Activated CD4-positive, alpha-beta T cell treated with anti-CD3 and anti-CD28 coated beads for 36 hours (primary cell): ENCODE results near the gene FBXO10. TPM values are rescaled to one million over a fixed set of nuclear protein-coding genes. Genes with fewer than 3 reads are reported as not detected.
"Not testable (repeated sequence)": the region's sequence is repeated elsewhere in the genome, so short reads cannot be mapped to it uniquely, and the experiment has no call there.

Source experiments
- ATAC-seq: fragments of 200-7000 bp; cut with Tn5 transposase; one replicate; pipeline ENCODE4 v1.10.0; 2021; ENCODE audit warnings: mild to moderate bottlenecking, moderate library complexity
- CTCF ChIA-PET: fragments of 350-600 bp; sonication (Branson Sonifier 250); formaldehyde crosslinking; loops from one replicate; lab custom pipeline; 2021; ENCODE audit warnings: antibody characterized with exemption; lab: Charles Lee
- POLR2A ChIA-PET: fragments of 350-600 bp; sonication (Branson Sonifier 250); formaldehyde crosslinking; loops from one replicate; lab custom pipeline; 2021; ENCODE audit warnings: antibody characterized with exemption, inconsistent platforms; lab: Charles Lee
- DNase-seq: peaks from one replicate; pipeline ENCODE4 v3.0.0-alpha.2; 2020
- H3K27ac Mint-ChIP-seq: one replicate; pipeline ENCODE4 v1.8.0; 2021; ENCODE audit warnings: mixed read lengths
- H3K27me3 Mint-ChIP-seq: one replicate; pipeline ENCODE4 v1.8.0; 2021; ENCODE audit warnings: mixed read lengths
- H3K36me3 Mint-ChIP-seq: one replicate; pipeline ENCODE4 v1.8.0; 2021; ENCODE audit warnings: low read depth, mixed read lengths
- H3K4me1 Mint-ChIP-seq: one replicate; pipeline ENCODE4 v1.8.0; 2021; ENCODE audit warnings: mixed read lengths
- H3K4me3 Mint-ChIP-seq: one replicate; pipeline ENCODE4 v1.8.0; 2021; ENCODE audit warnings: mild to moderate bottlenecking, moderate library complexity, mixed read lengths
- H3K9me3 Mint-ChIP-seq: one replicate; pipeline ENCODE4 v1.8.0; 2021; ENCODE audit warnings: low read depth, mixed read lengths
- intact Hi-C, 2 experiments: fragments of 100-400 bp; cut with DNase I in 1 of 2; cut with micrococcal nuclease in 1 of 2; formaldehyde crosslinking; loops; one replicate each; pipeline versions ENCODE4 v1.14.2 to v1.15.1; 2022 to 2024; cut with DNase I, micrococcal nuclease
- total RNA-seq, 2 experiments: library from RNA; stranded (reverse); gene quantifications; one replicate each; pipeline ENCODE4 v1.2.3, GENCODE V29; 2021

Gene FBXO10
- total RNA-seq, 2 experiments from 2014 or later = 2.6 TPM

DNA sequence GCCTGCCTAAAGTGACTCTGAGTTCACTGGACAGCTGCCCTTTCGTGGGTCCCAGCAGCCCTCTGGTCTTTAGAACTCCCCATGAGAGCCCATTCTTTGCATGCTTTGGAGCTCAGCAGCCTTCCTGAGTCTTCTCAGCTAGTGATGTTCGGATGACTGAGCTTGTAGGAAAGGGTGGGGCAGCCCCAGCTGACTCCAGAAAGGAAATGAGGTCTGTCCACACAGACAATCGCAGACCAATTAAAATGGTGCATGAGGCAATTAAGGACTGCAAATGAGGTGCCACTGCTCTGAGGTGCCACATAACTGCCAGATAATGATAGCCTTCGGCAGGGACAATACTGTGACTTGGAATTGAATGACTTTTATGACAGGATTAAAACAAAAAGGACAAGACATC is 41.7 kb upstream of the FBXO10 start:
- intact Hi-C loops = no loop called here
- POLR2A ChIA-PET = no interaction called here
- H3K27ac Mint-ChIP-seq = no peak overlapping the region

DNA sequence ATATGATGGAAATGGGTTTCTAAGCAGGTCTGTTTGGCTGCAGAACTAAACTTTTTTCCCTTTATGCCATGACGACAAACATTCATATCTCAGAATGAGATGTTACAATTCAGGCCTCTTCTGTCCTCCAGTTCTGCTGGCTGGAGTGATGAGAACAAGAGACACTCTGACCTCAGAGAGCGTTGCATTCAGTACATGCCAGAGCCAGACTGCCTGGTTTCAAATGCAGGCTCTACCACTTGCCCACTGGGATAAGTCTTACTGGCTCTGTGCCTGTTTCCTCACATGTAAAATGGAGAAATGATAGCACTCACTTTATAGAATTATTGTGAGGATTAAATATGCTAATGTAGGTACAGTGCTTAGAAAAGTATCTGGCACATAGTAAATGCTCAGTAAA is 41.0 kb upstream of the FBXO10 start:
- CTCF ChIA-PET = no interaction called here
- POLR2A ChIA-PET = no interaction called here
- peaks cover 5% of the 10 kb centered on the region for H3K27me3 Mint-ChIP-seq
- H3K4me3 Mint-ChIP-seq = no peak overlapping the region
- no peaks in the 10 kb centered on the region for H3K9me3 Mint-ChIP-seq
- intact Hi-C loops = no loop called here
- no peaks in the 10 kb centered on the region for H3K4me1 Mint-ChIP-seq
- DNase-seq (no peak), ATAC-seq (no peak)
- H3K36me3 Mint-ChIP-seq = no peaks in the 10 kb centered on the region
- H3K27ac Mint-ChIP-seq = no peak overlapping the region

More for the DNA sequence above, 41.7 kb upstream of the FBXO10 start:
- CTCF ChIA-PET = no interaction called here
- DNase-seq (no peak), ATAC-seq (no peak)
- no peaks in the 10 kb centered on the region for H3K4me1 Mint-ChIP-seq
- no peaks in the 10 kb centered on the region for H3K36me3 Mint-ChIP-seq
- no peak overlapping the region for H3K4me3 Mint-ChIP-seq
- H3K27me3 Mint-ChIP-seq = peaks cover 5% of the 10 kb centered on the region
- H3K9me3 Mint-ChIP-seq = no peaks in the 10 kb centered on the region

DNA sequence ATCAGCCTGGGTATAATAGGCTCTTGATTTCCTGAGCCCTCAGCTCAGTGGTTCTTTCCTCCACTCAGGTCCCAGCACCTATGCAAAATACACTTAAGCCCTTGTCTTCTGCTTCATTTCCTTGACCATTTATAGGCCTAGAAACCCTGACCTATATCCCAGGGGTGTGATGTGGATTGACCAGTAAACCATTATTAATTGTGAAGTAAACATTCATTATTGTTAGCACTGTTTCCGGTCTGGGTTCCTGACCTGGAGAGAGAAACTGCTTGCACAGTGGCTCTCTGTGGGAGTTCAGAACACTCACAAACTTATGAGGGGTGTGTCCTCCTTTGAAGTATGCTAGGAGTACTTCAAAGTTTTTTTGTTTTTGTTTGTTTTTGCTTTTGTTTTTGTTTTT is 35.8 kb upstream of the FBXO10 start:
- intact Hi-C loops = no loop called here
- no peaks in the 10 kb centered on the region for H3K36me3 Mint-ChIP-seq
- ChIA-PET POLR2A (no interaction called here), CTCF (no interaction called here)
- DNase-seq (no peak), ATAC-seq (no peak)
- H3K4me3 Mint-ChIP-seq = no peak overlapping the region
- H3K4me1 Mint-ChIP-seq = no peaks in the 10 kb centered on the region
- H3K9me3 Mint-ChIP-seq = no peaks in the 10 kb centered on the region
- peaks cover 13% of the 10 kb centered on the region for H3K27me3 Mint-ChIP-seq
- no peak overlapping the region for H3K27ac Mint-ChIP-seq

DNA sequence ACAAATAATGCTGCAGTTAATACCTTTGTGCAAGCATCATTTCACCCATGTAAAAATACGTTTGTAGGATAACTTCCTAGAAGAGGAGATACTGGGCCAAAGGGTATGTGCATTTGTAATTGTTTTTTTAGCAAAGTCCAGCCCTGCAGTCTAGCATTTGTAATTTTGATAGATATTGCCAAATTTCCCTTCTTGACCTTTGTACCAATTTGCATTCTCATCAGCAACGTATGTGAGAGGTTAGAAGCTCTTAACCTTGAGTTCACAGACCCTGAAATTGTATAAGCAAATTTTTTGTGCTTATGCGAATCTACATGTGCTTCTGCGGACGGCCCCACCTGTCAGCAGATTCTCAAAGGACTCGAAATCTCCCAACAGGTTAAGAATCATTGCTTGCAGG is 34.8 kb upstream of the FBXO10 start:
- ChIA-PET POLR2A (no interaction called here), CTCF (no interaction called here)
- no peak for ATAC-seq
- intact Hi-C loops = no loop called here
- Mint-ChIP-seq H3K9me3 (no peaks in the 10 kb centered on the region), H3K27me3 (peaks cover 16% of the 10 kb centered on the region), H3K27ac (no peak overlapping the region), H3K4me1 (no peaks in the 10 kb centered on the region), H3K4me3 (no peak overlapping the region), H3K36me3 (no peaks in the 10 kb centered on the region)
- DNase-seq = no peak

DNA sequence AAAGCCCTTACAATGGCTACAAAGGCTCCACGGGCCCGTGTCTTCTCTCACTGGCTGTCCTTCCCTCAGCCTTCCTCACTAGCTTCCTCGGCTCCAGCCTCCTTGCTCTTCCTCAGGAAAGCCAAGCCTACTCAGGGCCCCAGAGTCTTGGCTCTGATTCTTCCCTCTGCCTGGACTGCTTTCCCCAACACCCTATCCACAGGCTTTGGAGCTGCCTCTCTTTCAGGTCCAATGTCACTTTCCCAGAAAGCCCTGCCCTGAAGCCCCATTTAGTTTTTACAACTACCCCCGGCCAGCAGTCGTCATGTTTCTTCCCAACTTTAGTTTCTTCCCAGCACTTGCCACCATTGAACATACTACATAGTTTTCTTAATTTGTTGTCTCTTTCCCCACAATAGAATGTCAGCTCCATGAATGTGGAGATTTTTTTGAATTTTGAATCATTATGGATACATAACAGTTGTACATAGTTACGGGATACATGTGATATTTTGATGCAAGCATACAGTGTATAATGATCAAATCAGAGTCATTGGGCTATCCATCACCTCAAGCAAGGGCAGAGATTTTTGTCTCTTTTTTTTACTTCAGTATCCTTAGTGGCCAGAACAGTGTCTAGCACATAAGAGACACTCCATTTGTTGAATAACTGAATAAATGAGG is 33.7 kb upstream of the FBXO10 start:
- Mint-ChIP-seq H3K36me3 (no peaks in the 10 kb centered on the region), H3K27ac (no peak overlapping the region), H3K4me3 (no peak overlapping the region), H3K27me3 (peaks cover 18% of the 10 kb centered on the region), H3K4me1 (no peaks in the 10 kb centered on the region), H3K9me3 (no peaks in the 10 kb centered on the region)
- POLR2A ChIA-PET = no interaction called here
- intact Hi-C loops = no loop called here
- ATAC-seq (no peak), DNase-seq (no peak)
- CTCF ChIA-PET = no interaction called here

DNA sequence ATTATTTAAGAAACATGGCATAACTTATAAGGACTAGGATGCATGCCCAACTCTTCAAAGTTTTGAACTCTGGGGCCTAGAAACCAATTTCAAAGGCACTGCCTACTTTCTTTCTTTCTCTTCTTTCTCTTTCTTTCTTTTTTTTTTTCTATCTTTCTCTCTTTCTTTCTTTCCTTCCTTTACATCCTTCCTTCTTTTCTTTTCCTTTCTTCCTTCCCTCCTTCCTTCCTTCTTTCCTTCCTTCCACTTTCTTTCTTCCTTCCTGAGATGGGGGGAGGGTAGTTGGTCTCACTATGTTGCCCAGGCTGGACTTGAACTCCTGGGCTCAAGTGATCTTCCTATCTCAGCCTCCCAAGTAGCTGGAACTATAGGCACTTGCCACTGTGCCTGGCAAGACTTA is 32.1 kb upstream of the FBXO10 start:
- no peak for DNase-seq
- ChIA-PET POLR2A (no interaction called here), CTCF (interaction anchor here (1.5 to 1.6 kb wide), 2 partner anchors 13 to 16 kb away, joined by 4 to 5 read pairs; partner anchors contain the start of gene TOMM5)
- Mint-ChIP-seq H3K27me3 (peaks cover 19% of the 10 kb centered on the region), H3K36me3 (no peaks in the 10 kb centered on the region), H3K4me1 (no peaks in the 10 kb centered on the region), H3K4me3 (no peak overlapping the region), H3K27ac (no peak overlapping the region), H3K9me3 (no peaks in the 10 kb centered on the region)
- intact Hi-C loops = no loop called here
- ATAC-seq = no peak

DNA sequence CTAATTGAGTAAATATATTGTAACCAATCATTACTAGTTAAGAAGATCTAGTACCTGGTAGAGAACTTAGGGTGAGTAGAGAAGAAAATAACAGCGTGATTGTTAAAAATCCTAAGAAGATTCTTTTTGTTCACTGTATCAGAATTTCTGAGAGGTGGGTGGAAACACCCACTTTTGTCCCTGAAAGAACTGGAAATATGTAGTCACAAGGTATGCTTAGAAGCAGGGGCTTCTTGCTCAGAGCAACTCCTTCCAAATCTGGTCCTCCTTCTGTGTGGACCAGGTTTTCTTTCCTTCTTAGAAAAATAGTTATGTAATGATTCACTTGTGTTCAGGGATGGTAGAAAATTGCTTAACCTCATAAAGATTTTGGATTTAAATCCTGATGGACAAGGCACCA is 28.1 kb upstream of the FBXO10 start:
- H3K4me3 Mint-ChIP-seq = no peak overlapping the region
- H3K27me3 Mint-ChIP-seq = peaks cover 26% of the 10 kb centered on the region
- H3K36me3 Mint-ChIP-seq = no peaks in the 10 kb centered on the region
- intact Hi-C loops = no loop called here
- ChIA-PET CTCF (no interaction called here), POLR2A (no interaction called here)
- no peaks in the 10 kb centered on the region for H3K4me1 Mint-ChIP-seq
- no peak overlapping the region for H3K27ac Mint-ChIP-seq
- H3K9me3 Mint-ChIP-seq = no peaks in the 10 kb centered on the region
- DNase-seq (no peak), ATAC-seq (no peak)

DNA sequence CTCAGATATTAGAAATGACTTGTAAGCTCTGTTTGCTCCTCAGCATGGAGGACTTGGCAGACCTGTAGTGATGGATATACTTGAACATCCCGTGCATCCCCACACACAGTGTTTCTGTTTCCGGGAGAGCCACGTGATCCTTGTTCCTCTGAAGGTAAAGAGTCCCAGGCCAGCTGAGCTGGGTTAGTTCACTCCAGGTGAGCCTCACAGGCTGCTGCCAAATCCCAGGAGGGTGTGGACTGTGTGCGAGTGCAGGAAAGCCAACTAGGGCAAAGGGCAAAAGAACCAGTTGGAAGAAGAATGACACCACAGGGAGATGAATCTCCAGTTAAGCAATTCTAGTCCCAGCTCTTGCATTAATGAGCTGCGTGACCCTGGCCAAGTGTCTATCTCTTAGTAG is 26.6 kb upstream of the FBXO10 start:
- H3K36me3 Mint-ChIP-seq = no peaks in the 10 kb centered on the region
- H3K27ac Mint-ChIP-seq = no peak overlapping the region
- no peak for DNase-seq
- ATAC-seq = no peak
- no peaks in the 10 kb centered on the region for H3K9me3 Mint-ChIP-seq
- peaks cover 25% of the 10 kb centered on the region for H3K27me3 Mint-ChIP-seq
- ChIA-PET POLR2A (no interaction called here), CTCF (interaction anchor here (0.6 to 1.5 kb wide), 2 partner anchors 9 to 157 kb away, joined by 3 to 4 read pairs; no protein-coding TSS in a partner anchor)
- no peaks in the 10 kb centered on the region for H3K4me1 Mint-ChIP-seq
- no peak overlapping the region for H3K4me3 Mint-ChIP-seq
- intact Hi-C loops = no loop called here

DNA sequence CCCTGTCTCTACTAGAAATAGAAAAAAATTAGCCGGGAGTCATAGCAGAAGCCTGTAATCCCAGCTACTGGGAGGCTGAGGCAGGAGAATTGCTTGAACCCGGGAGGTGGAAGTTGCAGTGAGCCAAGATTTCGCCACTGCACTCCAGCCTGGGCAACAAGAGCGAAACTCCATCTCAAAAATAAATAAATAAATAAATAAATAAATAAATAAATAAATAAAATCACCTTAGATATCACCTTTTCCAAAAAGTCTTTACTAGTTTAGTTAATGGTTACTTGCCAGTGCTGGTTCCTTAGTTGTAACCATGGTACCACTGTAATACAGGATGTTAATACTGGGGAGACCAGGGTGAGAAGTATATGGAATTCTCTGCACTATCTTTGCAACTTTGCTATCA is 25.9 kb upstream of the FBXO10 start:
- peaks cover 23% of the 10 kb centered on the region for H3K27me3 Mint-ChIP-seq
- H3K27ac Mint-ChIP-seq, DNase-seq, intact Hi-C loops, ATAC-seq, H3K36me3 Mint-ChIP-seq, H3K4me3 Mint-ChIP-seq, H3K9me3 Mint-ChIP-seq, H3K4me1 Mint-ChIP-seq: not testable (repeated sequence)
- POLR2A ChIA-PET = interaction anchor here (1.0 kb wide), 1 partner anchor 10 kb away, joined by 3 read pairs; no protein-coding TSS in a partner anchor
- CTCF ChIA-PET = interaction anchor here (0.5 kb wide), 1 partner anchor 251 kb away, joined by 5 read pairs; no protein-coding TSS in a partner anchor

DNA sequence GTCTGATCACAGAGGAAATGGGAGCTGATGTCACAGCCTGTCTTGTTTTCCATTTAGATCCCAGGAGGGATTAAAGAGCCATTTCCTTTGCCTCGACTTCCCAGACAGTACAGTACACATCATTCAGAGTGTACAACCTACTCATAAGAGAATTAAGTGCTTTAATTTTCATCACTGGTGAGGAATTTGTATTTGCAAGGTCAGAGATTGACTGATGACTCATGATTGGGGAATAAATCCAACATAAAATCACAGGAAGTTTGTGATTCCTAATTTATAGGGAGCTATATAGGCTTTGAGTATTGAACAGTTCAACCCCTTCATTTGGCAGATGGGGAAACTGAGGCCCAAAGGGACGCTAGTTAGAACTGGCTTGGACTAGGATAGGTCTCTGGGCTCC is 20.3 kb upstream of the FBXO10 start:
- intact Hi-C loops = loop anchor here in 1 of 2 experiments (10.0 kb wide), 1 partner anchor 308 kb away; the partner anchor contains the start of gene SLC25A51
- peaks cover 11% of the 10 kb centered on the region for H3K4me1 Mint-ChIP-seq
- peaks cover 7% of the 10 kb centered on the region for H3K36me3 Mint-ChIP-seq
- H3K4me3 Mint-ChIP-seq = no peak overlapping the region
- ChIA-PET CTCF (interaction anchor here (0.7 to 5.1 kb wide), 3 partner anchors 21 to 274 kb away, joined by 3 to 26 read pairs (median 3); partner anchors contain the start of gene FBXO10), POLR2A (no interaction called here)
- ATAC-seq (no peak), DNase-seq (no peak)
- peaks cover 17% of the 10 kb centered on the region for H3K27me3 Mint-ChIP-seq
- H3K9me3 Mint-ChIP-seq = no peaks in the 10 kb centered on the region
- no peak overlapping the region for H3K27ac Mint-ChIP-seq

DNA sequence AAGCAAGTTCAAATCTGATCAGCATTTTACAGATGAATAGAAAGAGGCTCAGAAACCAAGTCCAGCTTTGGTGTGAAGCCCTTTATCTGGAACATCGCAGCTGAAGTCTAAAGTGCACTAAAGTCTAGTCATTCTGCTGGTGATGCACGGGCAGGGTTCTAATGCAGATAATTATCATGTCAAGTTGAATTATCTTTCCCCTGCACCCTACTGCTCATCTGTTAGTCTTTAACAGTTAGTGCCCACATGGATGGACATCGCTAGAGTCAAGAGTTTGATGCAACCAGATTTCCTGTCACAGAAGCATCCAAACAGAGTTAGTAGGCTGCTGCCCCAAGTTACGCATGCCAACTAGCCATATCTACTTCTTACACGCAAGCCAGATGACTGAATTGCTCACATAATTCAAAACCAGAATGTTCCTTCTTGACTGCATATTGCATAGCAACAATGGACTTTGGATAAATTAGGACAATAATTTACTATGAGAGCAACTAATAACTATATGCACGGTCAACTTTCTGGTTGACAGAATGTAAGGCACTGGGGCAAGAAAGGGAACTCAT is 17.8 kb upstream of the FBXO10 start:
- ATAC-seq (no peak), DNase-seq (no peak)
- CTCF ChIA-PET = interaction anchor here (1.0 to 5.1 kb wide), 3 partner anchors 9 to 19 kb away, joined by 3 to 26 read pairs (median 6); partner anchors contain the start of gene FBXO10
- intact Hi-C loops = loop anchor here (2.0 to 10.0 kb wide), 14 partner anchors 57 to 1193 kb away; partner anchors contain the start of genes FRMPD1 (in 2 of the 2), GRHPR (in 2 of the 2), MELK (in 1 of the 2) and RNF38 (in 1 of the 2)
- Mint-ChIP-seq H3K4me3 (peak overlapping the region; percentile 26), H3K9me3 (no peaks in the 10 kb centered on the region), H3K4me1 (peaks cover 28% of the 10 kb centered on the region), H3K27ac (no peak overlapping the region), H3K27me3 (peaks cover 9% of the 10 kb centered on the region), H3K36me3 (peaks cover 17% of the 10 kb centered on the region)
- POLR2A ChIA-PET = no interaction called here
